A673 (cell line): ENCODE data around the gene SMTNL1. TPM values are rescaled to one million over a fixed set of nuclear protein-coding genes. Genes with fewer than 3 reads are reported as not detected.

Source experiments
- BruUV-seq: library from RNA; stranded (reverse); fragments of 400-500 nt; replicated peaks from 2 replicates; lab custom pipeline; 2021; lab: Mats Ljungman, UMichigan
- CTCF ChIA-PET: fragments of 300-600 bp; sonication (Branson Sonifier 250); formaldehyde crosslinking; loops from one replicate; lab custom pipeline; 2022; ENCODE audit warnings: antibody characterized with exemption; lab: Charles Lee
- POLR2A ChIA-PET: fragments of 300-600 bp; sonication (Branson Sonifier 250); formaldehyde crosslinking; loops from one replicate; lab custom pipeline; 2022; ENCODE audit warnings: antibody characterized with exemption; ENCODE audit not compliant: low non-redundant PET; lab: Charles Lee
- DNase-seq: peaks from one replicate; pipeline ENCODE4 v3.0.0-alpha.2; 2015; ENCODE audit warnings: low spot score
- H3K27ac ChIP-seq: fragments of 200-600 bp; sonication (generic); 2 replicates; pipeline ENCODE4 v1.5.1; 2016; ENCODE audit warnings: mixed run types, low read depth, mild to moderate bottlenecking, mixed read lengths, antibody characterized with exemption, low read length; ENCODE audit not compliant: poor library complexity, severe bottlenecking
- H3K27me3 ChIP-seq: fragments of 200-600 bp; sonication (generic); replicated peaks from 2 replicates; pipeline ENCODE4 v1.6.1; 2017; ENCODE audit warnings: mixed run types, low read depth, mild to moderate bottlenecking, mixed read lengths, antibody characterized with exemption, low read length; ENCODE audit not compliant: insufficient read depth, poor library complexity
- H3K36me3 ChIP-seq: fragments of 200-600 bp; sonication (generic); 2 replicates; pipeline ENCODE4 v1.6.1; 2016; ENCODE audit warnings: mixed run types, mild to moderate bottlenecking, mixed read lengths, antibody characterized with exemption, low read length; ENCODE audit not compliant: insufficient read depth, poor library complexity, severe bottlenecking
- H3K4me1 ChIP-seq: fragments of 200-600 bp; sonication (generic); 2 replicates; pipeline ENCODE4 v1.6.1; 2017; ENCODE audit warnings: mixed run types, mild to moderate bottlenecking, mixed read lengths, antibody characterized with exemption, low read length; ENCODE audit not compliant: insufficient read depth, poor library complexity, severe bottlenecking
- H3K4me3 ChIP-seq: fragments of 200-600 bp; sonication (generic); 2 replicates; pipeline ENCODE4 v1.5.1; 2016; ENCODE audit warnings: low read depth, mixed run types, mild to moderate bottlenecking, mixed read lengths, low read length; ENCODE audit not compliant: poor library complexity, severe bottlenecking
- H3K9me3 ChIP-seq: fragments of 200-600 bp; sonication (generic); 2 replicates; pipeline ENCODE4 v1.6.1; 2016; ENCODE audit warnings: mixed run types, low read depth, mild to moderate bottlenecking, mixed read lengths, antibody characterized with exemption, low read length; ENCODE audit not compliant: poor library complexity, severe bottlenecking
- EZH2 ChIP-seq: fragments of 200-600 bp; sonication (generic); IDR thresholded peaks from 2 replicates; pipeline ENCODE4 v1.6.1; 2017; ENCODE audit warnings: borderline replicate concordance, low read depth, mild to moderate bottlenecking, mixed read lengths, antibody characterized with exemption, low read length; ENCODE audit not compliant: poor library complexity, severe bottlenecking
- intact Hi-C: fragments of 100-400 bp; cut with micrococcal nuclease; formaldehyde crosslinking; loops from one replicate; pipeline ENCODE4 v1.10.0; 2022; ENCODE audit not compliant: unreplicated experiment
- total RNA-seq: library from RNA; stranded (reverse); gene quantifications from 2 replicates; pipeline ENCODE4 v1.2.3, GENCODE V29; 2021
- TF ChIP-seq, protein P1 (sequence below): fragments of 300-800, 200-600 bp; sonication (generic); conservative IDR thresholded peaks from 2 replicates; pipeline ENCODE4 v1.5.1; 2017; ENCODE audit warnings: low read depth, mild to moderate bottlenecking, antibody characterized with exemption, low read length, moderate library complexity, mixed read lengths

Gene SMTNL1
- total RNA-seq, 1 experiment from 2014 or later, result not detected

DNA sequence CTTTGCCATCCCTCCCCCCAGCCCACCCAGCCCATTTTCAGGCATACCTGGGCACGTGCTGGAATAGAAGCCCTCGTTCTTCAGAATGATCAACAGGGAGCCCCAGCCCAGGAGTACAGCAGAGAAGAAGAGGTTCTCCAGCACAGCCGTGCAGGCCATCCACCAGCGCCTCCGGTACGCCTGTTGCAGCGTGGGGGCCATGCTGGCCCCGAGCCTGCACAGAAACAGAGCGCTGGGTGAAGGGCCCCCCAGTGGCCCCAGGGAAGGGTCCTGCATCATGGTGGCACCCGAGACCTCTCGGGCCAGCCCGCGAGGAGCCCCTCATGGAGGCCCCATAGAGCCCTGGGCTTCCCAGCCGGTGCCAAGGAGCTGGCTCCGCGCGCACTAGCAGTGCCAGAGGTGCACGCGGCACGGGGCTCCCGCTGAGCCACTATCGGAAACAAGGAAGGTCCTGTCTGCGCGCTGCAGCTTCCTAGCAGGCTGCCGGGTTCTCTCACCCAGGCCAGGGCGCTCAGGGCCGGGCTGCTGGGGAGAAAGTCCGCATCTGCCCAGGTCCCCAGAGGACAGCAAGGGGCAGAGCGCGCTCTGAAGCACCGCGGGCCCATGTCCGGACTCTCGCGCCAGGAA lies 23.4 kb upstream of the SMTNL1 start:
- peak; percentile 62 for DNase-seq
- TF ChIP-seq EZH2, result no peak
- TF ChIP-seq, protein P1, sequence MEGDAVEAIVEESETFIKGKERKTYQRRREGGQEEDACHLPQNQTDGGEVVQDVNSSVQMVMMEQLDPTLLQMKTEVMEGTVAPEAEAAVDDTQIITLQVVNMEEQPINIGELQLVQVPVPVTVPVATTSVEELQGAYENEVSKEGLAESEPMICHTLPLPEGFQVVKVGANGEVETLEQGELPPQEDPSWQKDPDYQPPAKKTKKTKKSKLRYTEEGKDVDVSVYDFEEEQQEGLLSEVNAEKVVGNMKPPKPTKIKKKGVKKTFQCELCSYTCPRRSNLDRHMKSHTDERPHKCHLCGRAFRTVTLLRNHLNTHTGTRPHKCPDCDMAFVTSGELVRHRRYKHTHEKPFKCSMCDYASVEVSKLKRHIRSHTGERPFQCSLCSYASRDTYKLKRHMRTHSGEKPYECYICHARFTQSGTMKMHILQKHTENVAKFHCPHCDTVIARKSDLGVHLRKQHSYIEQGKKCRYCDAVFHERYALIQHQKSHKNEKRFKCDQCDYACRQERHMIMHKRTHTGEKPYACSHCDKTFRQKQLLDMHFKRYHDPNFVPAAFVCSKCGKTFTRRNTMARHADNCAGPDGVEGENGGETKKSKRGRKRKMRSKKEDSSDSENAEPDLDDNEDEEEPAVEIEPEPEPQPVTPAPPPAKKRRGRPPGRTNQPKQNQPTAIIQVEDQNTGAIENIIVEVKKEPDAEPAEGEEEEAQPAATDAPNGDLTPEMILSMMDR, result no peak
- no peaks in the 10 kb centered on the region for H3K36me3 ChIP-seq
- BruUV-seq, result no TSS peak
- peaks cover 28% of the 10 kb centered on the region for H3K4me1 ChIP-seq
- POLR2A ChIA-PET, result no interaction called here
- peak overlapping the region; percentile 63 for H3K27ac ChIP-seq
- H3K27me3 ChIP-seq, result no peaks in the 10 kb centered on the region
- CTCF ChIA-PET, result interaction anchor here (1.3 kb wide), 1 partner anchor 12 kb away, joined by 6 read pairs; no protein-coding TSS in a partner anchor
- intact Hi-C loops, result no loop called here
- H3K9me3 ChIP-seq, result no peaks in the 10 kb centered on the region
- peak overlapping the region; percentile 76 for H3K4me3 ChIP-seq

DNA sequence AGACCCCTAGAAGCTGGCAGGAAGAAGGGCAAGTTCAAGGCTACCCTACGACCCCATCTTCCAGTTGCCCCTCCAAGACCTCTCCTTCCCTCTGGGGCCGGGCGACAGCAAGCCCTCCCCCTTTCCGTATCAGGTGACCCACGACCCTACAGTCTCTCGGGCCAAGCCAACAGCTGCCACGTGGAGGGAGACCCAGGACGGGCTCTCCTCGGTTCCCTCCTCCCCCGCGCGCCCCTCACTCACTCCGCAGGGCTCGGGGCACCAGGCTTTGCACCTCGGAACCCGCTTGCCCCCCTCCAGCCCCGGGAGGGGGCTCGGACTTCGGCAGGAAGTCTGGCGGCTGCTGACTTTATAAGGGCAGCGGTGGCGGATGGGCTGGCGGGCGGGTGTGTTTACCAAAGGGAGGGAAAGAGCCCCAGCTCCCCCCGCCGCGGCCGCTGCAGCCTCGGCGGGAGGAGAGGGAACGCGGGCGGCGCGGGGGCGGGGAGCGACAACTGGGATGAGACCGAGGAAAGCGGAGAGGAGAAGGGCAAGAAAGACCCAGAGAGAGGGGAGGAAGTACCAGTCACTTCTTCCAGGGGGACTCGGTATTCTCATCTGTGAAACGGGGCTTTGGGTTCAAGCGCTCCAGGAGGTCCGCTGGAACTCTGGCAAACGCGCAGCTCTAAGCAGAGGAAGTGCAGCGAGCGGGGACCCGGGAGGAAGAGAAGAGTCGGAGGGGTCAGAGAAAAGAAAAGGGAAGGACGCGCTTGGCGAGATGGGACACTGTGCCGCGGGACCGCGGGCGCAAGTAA lies 22.7 kb upstream of the SMTNL1 start:
- Histone ChIP-seq H3K27ac (peak overlapping the region; percentile 63), H3K4me1 (peaks cover 28% of the 10 kb centered on the region), H3K9me3 (no peaks in the 10 kb centered on the region), H3K4me3 (peak overlapping the region; percentile 76), H3K27me3 (no peaks in the 10 kb centered on the region), H3K36me3 (no peaks in the 10 kb centered on the region)
- intact Hi-C loops, result no loop called here
- BruUV-seq, result no TSS peak
- CTCF ChIA-PET, result interaction anchor here (0.7 to 1.3 kb wide), 3 partner anchors 12 to 132 kb away, joined by 4 to 6 read pairs (median 6); no protein-coding TSS in a partner anchor
- POLR2A ChIA-PET, result no interaction called here
- TF ChIP-seq, protein P1, result no peak
- no peak for TF ChIP-seq EZH2
- DNase-seq, result peak; percentile 43

DNA sequence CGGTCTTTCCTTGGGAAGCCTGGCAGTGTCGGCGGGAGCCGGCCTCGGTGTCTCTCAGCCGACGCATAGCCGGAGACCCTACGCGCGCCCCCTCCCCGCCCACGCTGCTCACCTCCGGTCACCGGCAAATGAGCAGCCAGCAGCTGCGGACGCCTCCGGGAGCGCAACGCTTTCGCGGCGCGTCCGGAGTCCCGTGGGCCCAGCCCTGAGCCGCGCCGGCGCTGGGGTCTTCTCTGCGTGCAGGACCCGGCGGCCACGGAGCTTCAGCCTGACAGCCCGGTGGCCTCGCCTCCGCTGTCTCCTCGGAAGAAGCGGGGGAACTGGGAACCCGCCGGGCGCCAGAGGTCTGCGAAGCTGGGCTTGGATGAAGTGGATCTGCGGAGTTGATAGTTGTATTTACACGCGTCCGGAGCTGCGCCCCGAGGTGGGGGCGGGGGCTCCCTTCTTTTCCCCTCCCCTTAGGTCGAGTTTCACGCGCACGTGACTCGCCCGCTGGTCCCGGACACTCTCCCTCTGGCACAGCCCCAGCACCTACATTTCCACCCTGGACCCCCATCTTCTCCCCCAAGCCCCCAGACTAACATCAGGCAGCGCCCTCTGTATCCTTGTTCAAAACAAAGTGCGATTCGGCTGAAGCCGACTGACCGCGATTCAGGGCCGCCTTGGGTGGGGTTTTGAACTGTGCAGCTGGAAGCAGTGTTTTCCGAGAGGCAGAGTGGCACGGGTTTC lies 21.9 kb upstream of the SMTNL1 start, which contains the start of gene SLC43A1:
TSS of gene SLC43A1 (minus strand) at position 371 of the 729 bp plus-strand sequence. CDS start 1,591 bp downstream, outside the sequence.
- ChIA-PET POLR2A (interaction anchor here (0.6 to 0.7 kb wide), 3 partner anchors 18 to 135 kb away, joined by 3 to 9 read pairs (median 3); no protein-coding TSS in a partner anchor), CTCF (interaction anchor here (0.7 to 1.3 kb wide), 3 partner anchors 11 to 131 kb away, joined by 4 to 6 read pairs (median 6); no protein-coding TSS in a partner anchor)
- H3K9me3 ChIP-seq, result no peaks in the 10 kb centered on the region
- intact Hi-C loops, result no loop called here
- peak within 1 kb of the TSS; percentile 63 for H3K27ac ChIP-seq
- no peaks in the 10 kb centered on the region for H3K27me3 ChIP-seq
- TF ChIP-seq, protein P1, result 0 out of 2 replicates have a peak, but pooled peaks have one; percentile 16
- no peak for TF ChIP-seq EZH2
- peak within 1 kb of the TSS; percentile 76 for H3K4me3 ChIP-seq
- H3K36me3 ChIP-seq, result no peaks in the 10 kb centered on the region
- no TSS peak for BruUV-seq
- H3K4me1 ChIP-seq, result peaks cover 28% of the 10 kb centered on the region
- peak; percentile 69 for DNase-seq
